Stimulated activated CD4-positive, alpha-beta T cell treated with anti-CD3 and anti-CD28 coated beads, Interleukin-1b, Interleukin-23, amount 100 ng/mL, for 4 hours (primary cell): ENCODE measurements around the gene AUTS2.

Experiments
- DNase-seq, 2 donors: peaks; one replicate each; pipeline ENCODE4 v3.0.0-alpha.2; 2020; ENCODE audit warnings: low read depth in 2 of 2

AUTS2 gene

GRCh38 chr7:69599955-69600709 is 1.9 kb downstream of the AUTS2 start:
- DNase-seq = no peak

- no peak for DNase-seq
Observed at GRCh38 chr7:69600710-69601519, 2.6 kb downstream of the AUTS2 start.

DNA sequence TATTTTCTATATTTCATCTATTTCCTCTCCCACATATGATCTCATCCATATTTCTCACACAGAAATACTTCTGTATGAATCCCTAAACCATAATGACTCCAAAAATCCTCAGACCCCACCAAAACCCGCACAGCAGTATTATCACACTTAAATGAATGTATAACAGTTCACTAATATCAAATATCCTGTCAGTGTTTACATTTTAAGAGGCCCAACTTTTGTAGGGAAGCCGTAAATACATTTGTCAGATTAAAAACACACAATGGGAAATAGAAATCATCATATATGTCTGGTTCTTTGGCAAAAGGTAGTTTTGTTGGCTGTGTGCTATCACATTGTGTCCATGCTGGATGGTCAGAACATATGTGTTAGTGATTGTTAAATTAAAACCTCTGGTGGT is 4.2 kb downstream of the AUTS2 start:
- no peak for DNase-seq

DNA sequence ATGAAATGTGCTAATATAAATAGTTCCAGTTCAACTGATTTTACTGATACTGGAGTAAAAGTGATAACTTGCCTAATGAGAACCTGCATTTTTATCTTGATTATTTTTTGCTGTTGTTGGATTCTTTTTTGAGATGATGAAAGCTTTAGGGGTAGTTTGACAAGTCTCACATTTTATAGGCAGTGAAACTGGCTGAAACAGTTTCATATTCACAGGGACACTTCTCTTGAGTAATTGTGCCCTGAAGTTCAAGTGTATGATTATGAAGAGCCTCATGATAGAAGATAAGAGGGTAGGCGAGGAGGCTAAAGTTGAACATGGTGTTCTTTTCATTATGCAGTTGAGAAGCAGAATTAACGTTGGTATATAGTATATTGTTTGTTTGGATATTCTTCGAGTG is 5.1 kb downstream of the AUTS2 start:
- DNase-seq = no peak

DNA sequence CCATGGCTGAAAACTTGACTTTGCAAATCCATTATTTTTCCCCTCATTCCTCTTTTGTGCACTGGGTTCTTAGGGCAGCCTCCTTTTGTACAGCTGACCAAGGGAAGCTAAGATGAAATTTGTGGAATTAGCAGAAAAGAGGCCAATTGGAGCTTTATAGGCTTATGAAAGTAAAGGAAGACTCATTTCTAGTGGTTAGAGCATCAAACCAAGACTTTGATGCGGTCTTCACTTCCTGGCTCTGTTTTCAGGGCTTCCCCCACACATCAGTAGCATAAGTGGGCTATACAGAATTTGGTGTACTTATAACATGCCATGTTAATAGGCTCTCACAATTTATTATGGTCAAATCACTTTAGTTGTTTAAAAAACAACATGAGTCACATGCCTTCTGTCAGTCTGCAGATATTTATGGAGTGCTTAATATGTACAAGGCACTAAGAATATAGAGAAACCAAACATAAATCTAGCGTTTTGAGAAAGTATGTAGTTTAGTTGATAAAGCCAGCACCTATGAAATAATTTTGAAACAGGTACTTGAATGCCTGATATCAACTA is 5.7 kb downstream of the AUTS2 start:
- DNase-seq = no peak

GRCh38 chr7:69605070-69605469 is 6.8 kb downstream of the AUTS2 start:
- DNase-seq = no peak

- no peak for DNase-seq
Observed at GRCh38 chr7:69605546-69605945, 7.3 kb downstream of the AUTS2 start.

DNA sequence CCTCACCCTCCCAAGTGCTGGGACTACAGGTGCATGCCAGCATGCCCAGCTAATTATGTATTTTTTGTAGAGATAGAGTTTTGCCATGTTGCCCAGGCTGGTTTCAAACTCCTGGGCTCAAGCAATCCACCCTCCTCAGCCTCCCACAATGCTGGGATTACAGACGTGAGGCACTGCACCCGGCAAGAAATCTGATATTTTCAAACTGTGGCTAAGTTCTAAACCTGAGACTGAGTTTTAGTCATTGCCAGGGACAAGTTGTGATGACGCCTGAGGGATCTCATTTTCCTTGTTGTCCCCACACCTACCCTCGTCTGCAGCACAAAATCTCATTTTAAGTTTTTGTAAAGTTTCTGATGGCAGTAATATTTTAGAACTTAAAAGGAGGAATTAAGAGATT is 9.8 kb downstream of the AUTS2 start:
- no peak for DNase-seq

DNA sequence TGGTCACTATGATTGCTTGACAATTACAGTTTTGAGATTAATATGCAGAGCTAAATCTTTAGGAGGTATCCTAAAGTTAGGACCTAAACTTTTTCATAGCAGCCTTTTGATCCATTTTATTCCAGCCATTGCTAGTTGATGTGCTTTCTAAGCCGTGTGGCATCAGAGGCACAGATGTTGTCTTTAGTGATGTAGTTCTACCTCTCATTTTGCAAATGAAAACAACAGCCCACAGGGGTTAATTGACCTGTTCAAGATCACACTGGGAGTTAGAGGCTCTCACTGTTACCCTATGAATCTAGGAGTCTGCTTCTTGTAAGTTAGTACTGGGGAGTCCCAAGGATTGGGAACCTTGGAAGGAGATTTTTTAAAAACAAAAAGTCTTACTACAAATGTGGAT is 10.6 kb downstream of the AUTS2 start:
- no peak for DNase-seq

DNA sequence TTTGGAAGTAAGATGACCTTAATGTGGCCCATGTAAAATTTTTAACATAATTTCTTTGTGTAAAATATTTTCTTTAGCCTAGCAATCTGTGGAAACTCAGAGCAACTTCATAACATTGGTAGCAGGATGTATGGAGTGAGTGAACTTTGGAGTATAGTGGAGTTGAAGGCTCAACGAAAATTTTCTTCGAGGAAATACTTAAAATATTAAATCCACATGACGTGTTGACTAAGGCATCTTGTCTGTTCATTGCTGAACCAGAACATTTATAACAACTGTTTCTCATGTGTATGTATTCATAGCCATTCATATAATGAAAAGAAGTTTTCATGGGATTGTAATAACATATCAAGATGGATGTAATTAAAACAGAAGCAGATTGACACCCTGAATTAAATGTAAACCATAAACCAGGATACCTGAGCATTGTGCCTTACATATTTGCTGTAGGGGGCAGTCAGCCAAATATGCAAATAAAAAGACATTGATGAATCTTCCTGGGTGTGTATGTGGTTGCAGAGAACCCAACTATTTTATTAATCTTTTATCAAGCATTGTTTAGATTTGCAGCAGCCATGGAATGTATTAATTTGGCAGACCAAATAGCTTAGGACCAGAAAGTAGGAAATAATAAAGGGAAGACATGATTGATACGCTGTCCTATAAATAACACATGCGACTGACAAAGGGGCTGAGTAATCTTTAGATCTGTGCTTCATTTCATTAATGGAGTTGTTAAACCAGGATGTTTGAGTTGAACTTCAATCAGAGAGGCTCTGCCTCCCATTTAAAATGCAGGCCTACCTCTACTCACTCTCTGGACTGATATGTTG is 11.5 kb downstream of the AUTS2 start:
- no peak for DNase-seq

- DNase-seq = no peak
Observed at GRCh38 chr7:69610374-69611084, 12.3 kb downstream of the AUTS2 start.

DNA sequence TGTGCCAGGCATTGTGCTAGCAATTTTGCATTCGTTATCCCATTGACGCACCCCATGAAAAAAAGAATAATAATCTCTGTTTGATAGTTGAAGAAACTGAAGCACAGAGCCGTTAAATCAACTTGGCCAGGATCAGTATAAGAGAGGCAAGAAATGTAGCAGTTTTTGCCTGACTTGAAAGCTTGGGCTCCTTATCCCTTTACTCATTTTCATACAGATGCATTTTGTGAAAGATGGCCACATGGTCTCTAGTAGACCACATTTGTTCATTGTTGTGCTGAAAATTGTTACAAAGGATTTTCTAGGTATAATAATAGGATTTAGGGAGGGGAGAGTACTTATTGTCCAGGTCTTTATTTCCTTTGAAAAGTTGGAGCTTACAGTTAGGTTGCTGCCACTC is 14.7 kb downstream of the AUTS2 start:
- no peak for DNase-seq

GRCh38 chr7:69613846-69614245 is 15.6 kb downstream of the AUTS2 start:
- DNase-seq = no peak

- no peak for DNase-seq
Observed at GRCh38 chr7:69615685-69616084, 17.4 kb downstream of the AUTS2 start.

DNA sequence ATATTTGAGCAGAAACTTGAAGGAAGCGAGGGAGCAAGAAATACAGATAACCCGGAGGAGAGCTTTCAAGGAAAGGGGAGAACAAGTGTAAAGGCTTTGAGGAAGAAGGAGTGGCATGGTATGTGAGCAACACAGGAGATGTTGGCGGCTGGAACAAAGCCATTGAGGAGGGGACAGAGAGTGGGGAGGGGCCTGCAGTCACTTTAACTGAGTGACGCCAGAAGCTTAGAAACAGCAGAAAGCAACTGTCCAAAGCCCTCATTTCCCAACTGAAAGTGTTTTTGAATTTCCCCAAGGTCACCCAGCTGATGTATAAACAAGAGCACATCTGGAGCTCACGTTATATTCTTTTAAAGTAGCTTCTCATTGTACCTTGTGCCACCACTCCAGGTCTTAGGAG is 19.1 kb downstream of the AUTS2 start:
- DNase-seq = no peak

DNA sequence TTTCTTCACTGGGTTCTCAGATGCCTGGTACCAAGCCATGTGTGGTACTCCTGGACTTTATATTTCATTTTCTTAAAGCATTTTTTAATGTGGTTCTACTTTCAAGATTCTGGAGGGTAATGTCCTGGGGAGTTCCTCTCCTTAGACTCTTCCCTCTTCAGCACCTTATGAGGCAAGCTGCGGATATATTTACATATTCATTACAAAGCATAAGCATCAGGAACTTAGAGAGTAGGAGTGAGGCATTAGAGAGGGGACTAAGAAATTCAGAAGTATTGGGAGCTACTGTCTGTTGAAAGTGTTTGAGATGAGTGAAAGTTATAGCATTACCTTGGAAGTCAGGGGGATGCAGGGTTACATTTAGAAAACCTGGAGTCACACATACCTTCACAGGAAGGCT is 20.8 kb downstream of the AUTS2 start:
- DNase-seq = no peak

DNA sequence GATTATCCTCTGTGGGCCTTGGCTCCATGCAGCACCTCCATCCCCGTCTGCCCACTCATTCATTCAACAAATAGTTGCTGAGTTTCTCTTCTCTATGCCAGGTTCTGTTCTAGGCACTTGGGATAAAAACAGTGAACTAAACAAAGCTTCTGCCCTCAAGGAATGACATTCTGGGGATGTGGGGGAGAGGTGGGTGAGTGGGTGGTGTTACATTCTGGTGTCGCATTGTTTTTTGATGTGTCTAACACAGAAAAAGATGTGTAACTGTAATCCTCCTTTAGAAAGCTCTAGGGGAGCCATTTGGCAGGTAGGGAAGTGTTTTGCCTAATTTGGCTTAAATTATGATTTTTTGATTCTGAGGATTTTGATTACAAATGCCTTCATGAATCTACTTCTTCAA is 21.4 kb downstream of the AUTS2 start:
- DNase-seq = no peak

- DNase-seq = no peak
Observed at GRCh38 chr7:69620063-69620462, 21.8 kb downstream of the AUTS2 start.

GRCh38 chr7:69620650-69621049 is 22.4 kb downstream of the AUTS2 start:
- DNase-seq = no peak

GRCh38 chr7:69622014-69622835 is 23.9 kb downstream of the AUTS2 start:
- no peak for DNase-seq

- no peak for DNase-seq
Observed at GRCh38 chr7:69622960-69623359, 24.7 kb downstream of the AUTS2 start.
